NB4 (cell line): ENCODE results near the gene KAT7.

Experiments
- CTCF ChIP-seq: IDR thresholded peaks from one replicate; pipeline ENCODE4 v1.5.1; 2012; ENCODE audit warnings: low read depth, low read length
- MAX ChIP-seq: IDR thresholded peaks from 2 replicates; pipeline ENCODE4 v1.6.1; 2011; ENCODE audit warnings: low read depth, low read length
- MYC ChIP-seq: IDR thresholded peaks from 2 replicates; pipeline ENCODE4 v1.6.1; 2011; ENCODE audit warnings: low read depth, low read length
- POLR2A ChIP-seq: IDR thresholded peaks from 2 replicates; pipeline ENCODE4 v1.6.1; 2011; ENCODE audit warnings: mild to moderate bottlenecking; ENCODE audit not compliant: insufficient read length; ENCODE audit errors: extremely low read depth

- TF ChIP-seq CTCF (no peak), POLR2A (no peak), MYC (no peak), MAX (no peak)
Measured at GRCh38 chr17:49741009-49741691, 47.3 kb upstream of the KAT7 start.
